H1 (cell line): Measurements from ENCODE around the gene HSD17B4.

Source experiments
- CBX5 ChIP-seq: fragments of 300-800, 300-1000 bp; sonication (generic); IDR thresholded peaks from 2 replicates; pipeline ENCODE4 v1.7.1; 2016; ENCODE audit warnings: antibody characterized with exemption, low read length, low read depth
- CHD1 ChIP-seq: IDR thresholded peaks from 2 replicates; pipeline ENCODE4 v1.6.1; 2012; ENCODE audit warnings: low read depth, low read length, improper control_type of control experiment
- HDAC2 ChIP-seq, 2 experiments: fragments of 300-600 bp in 1 of 2; sonication (generic) in 1 of 2; IDR thresholded peaks; 2 replicates each; pipeline ENCODE4 v1.6.1; 2011 to 2012; ENCODE audit warnings: low read depth in 2 of 2, low read length in 2 of 2, mild to moderate bottlenecking in 2 of 2, moderate library complexity in 2 of 2, borderline replicate concordance in 1 of 2, inconsistent platforms in 1 of 2
- POLR2A ChIP-seq, 2 experiments: IDR thresholded peaks; 1 replicate in 1 of 2; 2 replicates in 1 of 2; pipeline ENCODE4 v1.6.1; 2011; ENCODE audit warnings: low read depth in 2 of 2, low read length in 2 of 2, mild to moderate bottlenecking in 2 of 2; ENCODE audit errors: control extremely low read depth in 1 of 2
- RAD21 ChIP-seq, 2 experiments: IDR thresholded peaks in 1 of 2; conservative IDR thresholded peaks in 1 of 2; 2 replicates each; pipeline ENCODE4 v1.6.1; 2011; ENCODE audit warnings: low read depth in 2 of 2, low read length in 2 of 2, improper control_type of control experiment in 1 of 2, inconsistent platforms in 1 of 2, mild to moderate bottlenecking in 1 of 2, moderate library complexity in 1 of 2
- RNF2 ChIP-seq: fragments of 200-900, 300-1000 bp; sonication (generic); IDR thresholded peaks from 2 replicates; pipeline ENCODE4 v1.7.1; 2016; ENCODE audit warnings: borderline replicate concordance, low read depth, mild to moderate bottlenecking, antibody characterized with exemption, low read length; ENCODE audit not compliant: poor library complexity, severe bottlenecking; ENCODE audit errors: missing control alignments
- RXRA ChIP-seq: IDR thresholded peaks from 2 replicates; pipeline ENCODE4 v1.6.1; 2011; ENCODE audit warnings: low read depth, mild to moderate bottlenecking, low read length, moderate library complexity; ENCODE audit not compliant: insufficient read depth
- TF ChIP-seq, protein P1 (sequence below), 3 experiments: IDR thresholded peaks; 1 replicate in 2 of 3; 2 replicates in 1 of 3; pipeline versions ENCODE4 v1.5.1 to v1.6.1; 2011; ENCODE audit warnings: low read length in 3 of 3, mild to moderate bottlenecking in 3 of 3, inconsistent platforms in 2 of 3, low read depth in 1 of 3, moderate library complexity in 1 of 3; ENCODE audit not compliant: insufficient read depth in 1 of 3; ENCODE audit errors: control extremely low read depth in 1 of 3
- TF ChIP-seq, protein P2 (sequence below): IDR thresholded peaks from 2 replicates; pipeline ENCODE4 v1.6.1; 2012; ENCODE audit warnings: inconsistent platforms
- TF ChIP-seq, protein P3 (sequence below): IDR thresholded peaks from 2 replicates; pipeline ENCODE4 v1.6.1; 2011; ENCODE audit warnings: low read depth, mild to moderate bottlenecking, low read length; ENCODE audit not compliant: insufficient read depth

DNA sequence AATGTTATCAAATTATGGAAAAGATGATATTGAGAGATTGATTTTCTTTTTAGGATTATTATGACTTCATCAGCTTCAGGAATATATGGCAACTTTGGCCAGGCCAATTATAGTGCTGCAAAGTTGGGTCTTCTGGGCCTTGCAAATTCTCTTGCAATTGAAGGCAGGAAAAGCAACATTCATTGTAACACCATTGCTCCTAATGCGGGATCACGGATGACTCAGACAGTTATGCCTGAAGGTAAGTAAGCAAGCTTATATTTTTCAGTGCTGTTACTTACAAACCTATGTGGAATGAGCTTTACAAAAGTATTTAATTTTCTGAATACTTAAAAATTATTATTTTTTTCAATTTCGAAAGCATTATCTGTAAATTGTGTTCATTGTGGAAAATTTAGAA, 26.5 kb downstream of the HSD17B4 start:
- TF ChIP-seq CHD1 (no peak), RAD21 (IDR thresholded peaks at IDR 0.05 in 1 of 2, conservative IDR thresholded peaks at IDR 0.05 in 1 of 2; ENCODE audit: low read depth in 2 of 2, low read length in 2 of 2) (no peak), RNF2 (no peak), RXRA (no peak), CBX5 (no peak), HDAC2 (IDR thresholded peaks at IDR 0.05; ENCODE audit: borderline replicate concordance in 1 of 2, low read depth in 2 of 2, low read length in 2 of 2) (no peak), POLR2A (IDR thresholded peaks at IDR 0.05; ENCODE audit: control extremely low read depth in 1 of 2, low read depth in 2 of 2, low read length in 2 of 2) (no peak)
- TF ChIP-seq, protein P1, sequence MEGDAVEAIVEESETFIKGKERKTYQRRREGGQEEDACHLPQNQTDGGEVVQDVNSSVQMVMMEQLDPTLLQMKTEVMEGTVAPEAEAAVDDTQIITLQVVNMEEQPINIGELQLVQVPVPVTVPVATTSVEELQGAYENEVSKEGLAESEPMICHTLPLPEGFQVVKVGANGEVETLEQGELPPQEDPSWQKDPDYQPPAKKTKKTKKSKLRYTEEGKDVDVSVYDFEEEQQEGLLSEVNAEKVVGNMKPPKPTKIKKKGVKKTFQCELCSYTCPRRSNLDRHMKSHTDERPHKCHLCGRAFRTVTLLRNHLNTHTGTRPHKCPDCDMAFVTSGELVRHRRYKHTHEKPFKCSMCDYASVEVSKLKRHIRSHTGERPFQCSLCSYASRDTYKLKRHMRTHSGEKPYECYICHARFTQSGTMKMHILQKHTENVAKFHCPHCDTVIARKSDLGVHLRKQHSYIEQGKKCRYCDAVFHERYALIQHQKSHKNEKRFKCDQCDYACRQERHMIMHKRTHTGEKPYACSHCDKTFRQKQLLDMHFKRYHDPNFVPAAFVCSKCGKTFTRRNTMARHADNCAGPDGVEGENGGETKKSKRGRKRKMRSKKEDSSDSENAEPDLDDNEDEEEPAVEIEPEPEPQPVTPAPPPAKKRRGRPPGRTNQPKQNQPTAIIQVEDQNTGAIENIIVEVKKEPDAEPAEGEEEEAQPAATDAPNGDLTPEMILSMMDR (IDR thresholded peaks at IDR 0.05; ENCODE audit: control extremely low read depth in 1 of 3, insufficient read depth in 1 of 3, low read depth in 1 of 3, low read length in 3 of 3): no peak
- TF ChIP-seq, protein P2, sequence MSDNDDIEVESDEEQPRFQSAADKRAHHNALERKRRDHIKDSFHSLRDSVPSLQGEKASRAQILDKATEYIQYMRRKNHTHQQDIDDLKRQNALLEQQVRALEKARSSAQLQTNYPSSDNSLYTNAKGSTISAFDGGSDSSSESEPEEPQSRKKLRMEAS: no peak
- TF ChIP-seq, protein P3, sequence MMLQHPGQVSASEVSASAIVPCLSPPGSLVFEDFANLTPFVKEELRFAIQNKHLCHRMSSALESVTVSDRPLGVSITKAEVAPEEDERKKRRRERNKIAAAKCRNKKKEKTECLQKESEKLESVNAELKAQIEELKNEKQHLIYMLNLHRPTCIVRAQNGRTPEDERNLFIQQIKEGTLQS: no peak
